RWPE2 (cell line): ENCODE results near the gene SLC6A16.
A peak's percentile ranks its signal among the peaks of the same experiment; 100 is the strongest.
"Not testable (repeated sequence)": the region's sequence is repeated elsewhere in the genome, so short reads cannot be mapped to it uniquely, and the experiment has no call there.

Experiments
- ATAC-seq: fragments of 200-7000 bp; cut with Tn5 transposase; 3 replicates; pipeline ENCODE4 v1.9.1; 2021; ENCODE audit warnings: low read depth
- DNase-seq: peaks from one replicate; pipeline ENCODE4 v3.0.0-alpha.2; 2020; ENCODE audit warnings: low spot score
- H3K27ac ChIP-seq: fragments of 450-650 bp; 2 replicates; pipeline ENCODE4 v1.5.1; 2017; ENCODE audit warnings: mild to moderate bottlenecking; ENCODE audit not compliant: poor library complexity, severe bottlenecking
- H3K27me3 ChIP-seq: fragments of 250-450 bp; sonication (Bioruptor Pico); 2 replicates; pipeline ENCODE4 v1.5.1; 2021; ENCODE audit warnings: mild to moderate bottlenecking, moderate library complexity; ENCODE audit not compliant: insufficient read depth, poor library complexity, severe bottlenecking
- H3K36me3 ChIP-seq: fragments of 250-450 bp; sonication (Bioruptor Pico); 2 replicates; pipeline ENCODE4 v1.5.1; 2020; ENCODE audit warnings: low read depth, mild to moderate bottlenecking, moderate library complexity
- H3K4me1 ChIP-seq: fragments of 250-450 bp; sonication (Bioruptor Pico); 2 replicates; pipeline ENCODE4 v1.5.1; 2021; ENCODE audit warnings: mild to moderate bottlenecking, moderate library complexity; ENCODE audit not compliant: insufficient read depth, poor library complexity, severe bottlenecking
- H3K4me3 ChIP-seq: fragments of 250-450 bp; sonication (Bioruptor Pico); 2 replicates; pipeline ENCODE4 v1.5.1; 2021; ENCODE audit warnings: mild to moderate bottlenecking, moderate library complexity; ENCODE audit not compliant: severe bottlenecking
- H3K9me3 ChIP-seq: fragments of 250-450 bp; sonication (Bioruptor Pico); 2 replicates; pipeline ENCODE4 v1.5.1; 2021; ENCODE audit warnings: mild to moderate bottlenecking, moderate library complexity; ENCODE audit not compliant: severe bottlenecking
- CTCF ChIP-seq: fragments of 450-650 bp; IDR thresholded peaks from one replicate; pipeline ENCODE4 v1.5.1; 2017; ENCODE audit warnings: mild to moderate bottlenecking, moderate library complexity; ENCODE audit not compliant: poor library complexity, severe bottlenecking

SLC6A16 gene

GRCh38 chr19:49333811-49334288, 8.9 kb upstream of the SLC6A16 start:
- Histone ChIP-seq H3K27ac (no peak overlapping the region), H3K4me1 (no peaks in the 10 kb centered on the region), H3K36me3 (no peaks in the 10 kb centered on the region), H3K4me3 (no peak overlapping the region), H3K9me3 (no peaks in the 10 kb centered on the region), H3K27me3 (no peaks in the 10 kb centered on the region)
- DNase-seq = no peak
- no peak for TF ChIP-seq CTCF
- ATAC-seq = no peak

- no peak for TF ChIP-seq CTCF
- no peaks in the 10 kb centered on the region for H3K36me3 ChIP-seq
- H3K4me1 ChIP-seq = no peaks in the 10 kb centered on the region
- DNase-seq (no peak), ATAC-seq (no peak)
- no peaks in the 10 kb centered on the region for H3K27me3 ChIP-seq
- no peak overlapping the region for H3K4me3 ChIP-seq
- H3K27ac ChIP-seq = no peak overlapping the region
- H3K9me3 ChIP-seq = no peaks in the 10 kb centered on the region
Measured at GRCh38 chr19:49333418-49333805, 8.4 kb upstream of the SLC6A16 start.

GRCh38 chr19:49332691-49333417, 7.9 kb upstream of the SLC6A16 start:
- ATAC-seq, H3K4me3 ChIP-seq, H3K27me3 ChIP-seq, H3K4me1 ChIP-seq, DNase-seq, H3K36me3 ChIP-seq, H3K27ac ChIP-seq, H3K9me3 ChIP-seq: not testable (repeated sequence)

GRCh38 chr19:49331616-49332055, 6.6 kb upstream of the SLC6A16 start:
- no peak overlapping the region for H3K4me3 ChIP-seq
- DNase-seq = no peak
- H3K4me1 ChIP-seq = no peaks in the 10 kb centered on the region
- TF ChIP-seq CTCF = no peak
- H3K27ac ChIP-seq = no peak overlapping the region
- no peaks in the 10 kb centered on the region for H3K36me3 ChIP-seq
- H3K27me3 ChIP-seq = no peaks in the 10 kb centered on the region
- ATAC-seq = peak; percentile 85
- no peaks in the 10 kb centered on the region for H3K9me3 ChIP-seq

DNA sequence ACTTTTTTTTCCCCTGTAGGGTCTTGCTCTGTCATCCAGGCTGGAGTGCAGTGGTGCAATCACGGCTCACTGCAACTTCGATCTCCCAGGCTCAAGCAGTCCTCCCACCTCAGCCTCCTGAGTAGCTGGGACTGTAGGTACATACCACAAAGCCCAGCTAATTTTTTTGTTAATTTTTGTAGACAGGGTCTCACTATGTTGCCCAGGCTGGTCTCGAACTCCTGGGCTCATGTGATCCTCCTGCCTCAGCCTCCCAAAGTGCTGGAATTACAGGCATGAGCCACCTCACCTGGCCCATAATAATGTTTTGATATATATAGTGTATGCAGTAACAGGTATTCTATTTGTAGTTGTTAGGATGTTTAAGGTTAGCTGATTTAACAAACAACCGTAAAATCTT, 6.2 kb upstream of the SLC6A16 start:
- H3K4me1 ChIP-seq, H3K27me3 ChIP-seq: not testable (repeated sequence)

DNA sequence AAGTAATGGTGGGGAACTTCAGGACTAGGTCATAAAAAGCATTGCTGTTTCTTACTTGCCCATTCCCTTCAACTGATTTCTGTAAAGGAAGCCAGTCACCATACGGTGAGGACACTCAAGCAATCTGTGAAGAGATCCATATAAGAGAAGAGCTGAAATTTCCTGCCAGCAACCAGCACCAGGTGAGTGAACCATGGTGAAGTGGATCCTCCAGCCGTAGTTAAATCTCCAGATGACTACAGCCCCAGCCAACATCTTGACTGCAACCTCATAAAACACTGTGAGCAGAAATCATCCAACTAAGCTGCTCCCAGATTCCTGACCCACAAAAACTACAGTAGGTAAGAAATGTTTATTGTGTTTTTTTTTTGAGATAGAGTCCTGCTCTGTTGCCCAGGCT, 3.8 kb upstream of the SLC6A16 start:
- Histone ChIP-seq H3K9me3 (no peaks in the 10 kb centered on the region), H3K4me1 (no peaks in the 10 kb centered on the region), H3K36me3 (no peaks in the 10 kb centered on the region), H3K27ac (no peak overlapping the region), H3K4me3 (no peak overlapping the region), H3K27me3 (no peaks in the 10 kb centered on the region)
- DNase-seq (no peak), ATAC-seq (no peak)
- no peak for TF ChIP-seq CTCF

More for the DNA sequence above, 6.2 kb upstream of the SLC6A16 start:
- not testable (repeated sequence) for H3K27ac ChIP-seq, H3K4me3 ChIP-seq, H3K36me3 ChIP-seq, H3K9me3 ChIP-seq, DNase-seq, ATAC-seq
